ENCODE measurements around the gene GOLGA6L9.
"Not testable (repeated sequence)": the region's sequence is repeated elsewhere in the genome, so short reads cannot be mapped to it uniquely, and the experiment has no call there.

Gene GOLGA6L9

GRCh38 chr15:82472269-82472982, 42.8 kb downstream of the GOLGA6L9 start:
- DNase-seq: not testable (repeated sequence)

- not testable (repeated sequence) for DNase-seq
Observed at GRCh38 chr15:82474596-82475325, 45.1 kb downstream of the GOLGA6L9 start.

GRCh38 chr15:82475345-82475967, 45.8 kb downstream of the GOLGA6L9 start:
- DNase-seq: not testable (repeated sequence)

GRCh38 chr15:82476697-82477342, 47.2 kb downstream of the GOLGA6L9 start:
- DNase-seq: not testable (repeated sequence)

GRCh38 chr15:82477343-82478057, 47.9 kb downstream of the GOLGA6L9 start:
- not testable (repeated sequence) for DNase-seq
